ENCODE data around the gene SRL.

DNA sequence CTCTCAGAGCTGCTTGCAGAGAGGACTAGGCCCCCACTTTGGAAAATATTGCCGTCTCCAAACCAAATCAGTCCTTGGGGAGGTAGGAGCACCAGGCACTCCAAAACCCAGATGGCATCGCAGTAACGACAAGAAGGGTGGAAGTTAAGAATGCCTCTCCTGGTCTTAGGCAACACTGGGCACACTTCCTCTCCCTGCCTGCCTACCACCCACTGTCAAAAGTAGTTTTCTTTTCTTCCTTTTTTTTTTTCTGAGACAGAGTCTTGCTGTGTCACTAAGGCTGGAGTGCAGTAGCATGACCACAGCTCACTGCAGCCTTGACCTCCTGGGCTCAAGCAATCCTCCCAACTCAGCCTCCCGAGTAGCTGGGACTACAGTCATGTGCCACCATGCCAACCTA, 47.2 kb downstream of the SRL start:
- TF ChIP-seq, protein P1, sequence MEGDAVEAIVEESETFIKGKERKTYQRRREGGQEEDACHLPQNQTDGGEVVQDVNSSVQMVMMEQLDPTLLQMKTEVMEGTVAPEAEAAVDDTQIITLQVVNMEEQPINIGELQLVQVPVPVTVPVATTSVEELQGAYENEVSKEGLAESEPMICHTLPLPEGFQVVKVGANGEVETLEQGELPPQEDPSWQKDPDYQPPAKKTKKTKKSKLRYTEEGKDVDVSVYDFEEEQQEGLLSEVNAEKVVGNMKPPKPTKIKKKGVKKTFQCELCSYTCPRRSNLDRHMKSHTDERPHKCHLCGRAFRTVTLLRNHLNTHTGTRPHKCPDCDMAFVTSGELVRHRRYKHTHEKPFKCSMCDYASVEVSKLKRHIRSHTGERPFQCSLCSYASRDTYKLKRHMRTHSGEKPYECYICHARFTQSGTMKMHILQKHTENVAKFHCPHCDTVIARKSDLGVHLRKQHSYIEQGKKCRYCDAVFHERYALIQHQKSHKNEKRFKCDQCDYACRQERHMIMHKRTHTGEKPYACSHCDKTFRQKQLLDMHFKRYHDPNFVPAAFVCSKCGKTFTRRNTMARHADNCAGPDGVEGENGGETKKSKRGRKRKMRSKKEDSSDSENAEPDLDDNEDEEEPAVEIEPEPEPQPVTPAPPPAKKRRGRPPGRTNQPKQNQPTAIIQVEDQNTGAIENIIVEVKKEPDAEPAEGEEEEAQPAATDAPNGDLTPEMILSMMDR (IDR thresholded peaks at IDR 0.05): no peak
- TF ChIP-seq POLR2A (IDR thresholded peaks at IDR 0.05): no peak

Measured in body of pancreas (tissue), 4 donors.